K562 (cell line): ENCODE measurements around the gene TGFBR1. TPM values are rescaled to one million over a fixed set of nuclear protein-coding genes. Genes with fewer than 3 reads are reported as not detected.

ENCODE experiments used
- ATAC-seq: fragments of 200-7000 bp; cut with Tn5 transposase; 3 replicates; pipeline ENCODE4 v1.9.1; 2020; ENCODE audit warnings: moderate library complexity
- BruUV-seq: library from RNA; stranded (reverse); fragments of 400-500 nt; replicated peaks from 2 replicates; lab custom pipeline; 2021; lab: Mats Ljungman, UMichigan
- CTCF ChIA-PET: fragments of 300-600 bp; formaldehyde crosslinking; extraction: SDS; loops from one replicate; lab custom pipeline; 2021; ENCODE audit warnings: low intra/inter-chr PET ratio; lab: Yijun Ruan, JAX
- POLR2A ChIA-PET: fragments of 300-600, 350-650 bp; sonication (Branson Sonifier 250); formaldehyde crosslinking; extraction: SDS; loops from one replicate; lab custom pipeline; 2021; ENCODE audit warnings: antibody characterized with exemption, inconsistent platforms; lab: Yijun Ruan, JAX
- DNase-seq, 4 experiments: peaks; one replicate each; pipeline versions ENCODE4 v3.0.0 to v3.0.0-alpha.2; 2011 to 2018; ENCODE audit warnings: low spot score in 3 of 4, mixed read lengths in 3 of 4; ENCODE audit errors: extremely low read depth in 1 of 4
- FAIRE-seq: peaks from 2 replicates; lab custom pipeline; 2011; peaks lifted over from hg19 to GRCh38; lab: Jason Lieb, UNC
- H2AFZ ChIP-seq: 2 replicates; pipeline ENCODE4 v1.6.0; 2011; ENCODE audit warnings: low read depth, low read length, control low read depth, inconsistent platforms
- H3K27ac ChIP-seq: fragments of 200-600 bp; 3 replicates; pipeline ENCODE4 v1.8.0; 2011; ENCODE audit warnings: low read depth, mild to moderate bottlenecking, control low read depth, inconsistent platforms, low read length, moderate library complexity, mixed read lengths; ENCODE audit errors: extremely low read depth
- H3K27me3 ChIP-seq, 2 experiments: fragments of 300-600 bp in 1 of 2; 2 replicates in 1 of 2; 3 replicates in 1 of 2; pipeline versions ENCODE4 v1.6.0 to v1.8.0; 2011; ENCODE audit warnings: inconsistent platforms in 2 of 2, low read length in 2 of 2, mild to moderate bottlenecking in 1 of 2, mixed read lengths in 1 of 2, moderate library complexity in 1 of 2; ENCODE audit not compliant: control insufficient read depth in 2 of 2, insufficient read depth in 2 of 2
- H3K36me3 ChIP-seq: fragments of 300-600 bp; 3 replicates; pipeline ENCODE4 v1.8.0; 2011; ENCODE audit warnings: mild to moderate bottlenecking, low read length, inconsistent platforms; ENCODE audit not compliant: control insufficient read depth, insufficient read depth
- H3K4me1 ChIP-seq, 2 experiments: fragments of 200-600 bp in 1 of 2; replicated peaks in 1 of 2; 2 replicates in 1 of 2; 3 replicates in 1 of 2; pipeline versions ENCODE4 v1.5.1 to v1.8.0; 2011; ENCODE audit warnings: inconsistent platforms in 2 of 2, low read length in 2 of 2, mild to moderate bottlenecking in 1 of 2, mixed read lengths in 1 of 2, moderate library complexity in 1 of 2; ENCODE audit not compliant: control insufficient read depth in 2 of 2, insufficient read depth in 2 of 2
- H3K4me2 ChIP-seq: 2 replicates; pipeline ENCODE4 v1.6.1; 2011; ENCODE audit warnings: low read length, control low read depth, inconsistent platforms, mixed read lengths; ENCODE audit not compliant: insufficient read depth
- H3K4me3 ChIP-seq: fragments of 200-600 bp; sonication (generic), shearing (Covaris generic); 2 replicates; pipeline ENCODE4 v1.5.1; 2016; ENCODE audit warnings: control low read depth, inconsistent platforms
- H3K79me2 ChIP-seq: fragments of 200-600 bp; 3 replicates; pipeline ENCODE4 v1.8.0; 2011; ENCODE audit warnings: low read length, inconsistent platforms; ENCODE audit not compliant: control insufficient read depth, insufficient read depth
- H3K9ac ChIP-seq, 2 experiments: 2 replicates each; pipeline versions ENCODE4 v1.6.0 to v1.6.1; 2011; ENCODE audit warnings: low read depth in 2 of 2, low read length in 2 of 2, control low read depth in 1 of 2, inconsistent platforms in 1 of 2, mild to moderate bottlenecking in 1 of 2, mixed read lengths in 1 of 2; ENCODE audit not compliant: insufficient read depth in 1 of 2
- H3K9me1 ChIP-seq: one replicate; pipeline ENCODE4 v1.6.0; 2011; ENCODE audit warnings: inconsistent platforms, mild to moderate bottlenecking, low read length, moderate library complexity; ENCODE audit not compliant: control insufficient read depth, insufficient read depth
- H3K9me3 ChIP-seq: replicated peaks from 2 replicates; pipeline ENCODE4 v1.5.1; 2011; ENCODE audit warnings: low read depth, low read length, inconsistent platforms; ENCODE audit not compliant: control insufficient read depth, insufficient read depth
- H4K20me1 ChIP-seq: replicated peaks from 2 replicates; pipeline ENCODE4 v1.6.1; 2011; ENCODE audit warnings: low read length, inconsistent platforms, mixed read lengths; ENCODE audit not compliant: control insufficient read depth, insufficient read depth
- ATF3 ChIP-seq, 2 experiments: fragments of 450-650 bp in 1 of 2; sonication (generic) in 1 of 2; formaldehyde crosslinking in 1 of 2; IDR thresholded peaks in 1 of 2; conservative IDR thresholded peaks in 1 of 2; 2 replicates each; pipeline versions ENCODE4 v1.6.1 to v1.8.1; 2016 to 2023; ENCODE audit warnings: mild to moderate bottlenecking in 2 of 2, moderate library complexity in 2 of 2, inconsistent platforms in 1 of 2, missing genetic modification reagents in 1 of 2
- BRF2 ChIP-seq: IDR thresholded peaks from 3 replicates; pipeline ENCODE4 v1.6.1; 2011; ENCODE audit warnings: borderline replicate concordance, mild to moderate bottlenecking; ENCODE audit not compliant: insufficient read length, insufficient read depth
- ETV6 ChIP-seq, 3 experiments: fragments of 150-350 bp in 1 of 3; sonication (generic) in 1 of 3; formaldehyde crosslinking in 1 of 3; IDR thresholded peaks; 2 replicates each; pipeline versions ENCODE4 v1.6.1 to v1.8.0; 2014 to 2022; ENCODE audit warnings: borderline replicate concordance in 2 of 3, low read depth in 2 of 3, antibody characterized with exemption in 1 of 3, low read length in 1 of 3, mild to moderate bottlenecking in 1 of 3, missing genetic modification reagents in 1 of 3
- HCFC1 ChIP-seq: IDR thresholded peaks from 2 replicates; pipeline ENCODE4 v1.6.1; 2012; ENCODE audit warnings: low read depth, low read length, improper control_type of control experiment
- KDM4B ChIP-seq, 2 experiments: fragments of 450-650 bp in 1 of 2; sonication (generic) in 1 of 2; IDR thresholded peaks; 2 replicates each; pipeline ENCODE4 v1.6.1; 2016 to 2017; ENCODE audit warnings: borderline replicate concordance in 2 of 2, antibody characterized with exemption in 1 of 2, low read depth in 1 of 2, mild to moderate bottlenecking in 1 of 2
- MLX ChIP-seq, 2 experiments: fragments of 450-650 bp in 1 of 2; sonication (generic) in 1 of 2; formaldehyde crosslinking; conservative IDR thresholded peaks; 2 replicates each; pipeline versions ENCODE4 v1.4.0 to v1.8.1; 2020 to 2022; ENCODE audit warnings: mild to moderate bottlenecking in 1 of 2, missing genetic modification reagents in 1 of 2
- NKRF ChIP-seq: fragments of 450-650 bp; IDR thresholded peaks from 2 replicates; pipeline ENCODE4 v1.6.1; 2016; ENCODE audit warnings: borderline replicate concordance
- NR2F6 ChIP-seq: fragments of 450-650 bp; formaldehyde crosslinking; IDR thresholded peaks from 2 replicates; pipeline ENCODE4 v1.4.0; 2020; ENCODE audit warnings: mild to moderate bottlenecking
- RBFOX2 ChIP-seq: fragments of 200-400 bp; formaldehyde crosslinking; IDR thresholded peaks from 2 replicates; pipeline ENCODE4 v1.6.1; 2017; ENCODE audit warnings: low read depth, mild to moderate bottlenecking, low read length, moderate library complexity
- SMAD4 ChIP-seq: fragments of 250-450 bp; sonication (Bioruptor Pico); conservative IDR thresholded peaks from 2 replicates; pipeline ENCODE4 v1.8.0; 2021; ENCODE audit warnings: inconsistent platforms, mild to moderate bottlenecking, moderate library complexity
- TEAD2 ChIP-seq: fragments of 450-650 bp; IDR thresholded peaks from 2 replicates; pipeline ENCODE4 v1.6.1; 2016; ENCODE audit warnings: missing genetic modification characterization, control low read depth, missing compliant biosample characterization
- ZBTB5 ChIP-seq: fragments of 450-650 bp; IDR thresholded peaks from 2 replicates; pipeline ENCODE4 v1.6.1; 2017; ENCODE audit warnings: antibody characterized with exemption
- ZNF561 ChIP-seq: fragments of 450-650 bp; formaldehyde crosslinking; conservative IDR thresholded peaks from 2 replicates; pipeline ENCODE4 v1.4.0; 2020; ENCODE audit warnings: mild to moderate bottlenecking, moderate library complexity
- WGBS: fragments of 100-300 bp; shearing (Covaris generic); methylation state at CpG from one replicate; pipeline ENCODE4 v1.1.6; 2016; ENCODE audit warnings: low coverage, mixed read lengths; ENCODE audit not compliant: insufficient coverage; ENCODE audit errors: missing lambda C conversion rate; 5-methylcytosine and 5-hydroxymethylcytosine counted together
- in situ Hi-C: fragments of 300-500 bp; cut with MboI; formaldehyde crosslinking; loops from 4 replicates; pipeline ENCODE4 v1.15.0; 2018; ENCODE audit warnings: inconsistent platforms, mixed read lengths
- intact Hi-C: fragments of 100-400 bp; cut with micrococcal nuclease; formaldehyde crosslinking; loops from 2 replicates; pipeline ENCODE4 v1.14.2; 2022
- polyA plus RNA-seq, 8 experiments: library from polyadenylated mRNA; depleted of rRNA in 4 of 8; stranded (reverse) in 5 of 8; unstranded in 3 of 8; fragments of >200 nt; fragmentation: Nextera tagmentation in 2 of 8; fragmentation: Illumina TruSeq in 1 of 8; extraction: Ambion mirVana in 2 of 8; extraction: Trizol in 1 of 8; gene quantifications; 2 replicates each; pipeline versions ENCODE4 v1.2.1 to v1.2.3, GENCODE V29; 2011 to 2014; ENCODE audit warnings: inconsistent platforms in 1 of 8, missing spikeins in 1 of 8
- total RNA-seq, 7 experiments: library from RNA; depleted of rRNA in 6 of 7; stranded (reverse); fragments of >200 nt in 6 of 7; fragmentation: Illumina TruSeq in 2 of 7; extraction: Trizol in 2 of 7; gene quantifications; 2 replicates each; pipeline versions ENCODE4 v1.2.1 to v1.2.3, GENCODE V29; 2011 to 2021; ENCODE audit warnings: low replicate concordance in 1 of 7

The TGFBR1 gene
- total and polyA plus RNA-seq, 9 of the 15 experiments (the other 6 are each of a cell fraction or from before 2014, with no cell fraction given) = 15.5 to 62.4 (median 42.7) TPM

GRCh38 chr9:99185934-99186333 is 81.0 kb downstream of the TGFBR1 start:
- no TSS peak for BruUV-seq
- in situ Hi-C loops (loop anchor here (10.0 kb wide), 2 partner anchors 829 to 1029 kb away; no protein-coding TSS in a partner anchor), intact Hi-C loops (loop anchor here (2.0 to 10.0 kb wide), 7 partner anchors 79 to 799 kb away; no protein-coding TSS in a partner anchor)
- H3K27me3 ChIP-seq = peaks cover 27 to 47% of the 10 kb centered on the region in 2 experiments; a peak in 4 of 5 replicates
- H2AFZ ChIP-seq = no peak overlapping the region
- H3K9ac ChIP-seq = no peak overlapping the region
- H3K4me1 ChIP-seq = peaks cover 2 to 5% of the 10 kb centered on the region in 2 experiments; a peak in 3 of 5 replicates
- CTCF ChIA-PET = no interaction called here
- ATAC-seq (no peak), FAIRE-seq (no peak), DNase-seq (no peak)
- TF ChIP-seq TEAD2 (tag) (no peak), BRF2 (no peak), NR2F6 (CRISPR knock-in tag) (no peak), ZBTB5 (no peak), MLX (CRISPR knock-in tag; conservative IDR thresholded peaks at IDR 0.05) (no peak), ZNF561 (CRISPR knock-in tag) (no peak), SMAD4 (CRISPR knock-in tag) (no peak), ETV6 (IDR thresholded peaks at IDR 0.05; ENCODE audit: borderline replicate concordance in 1 of 2, low read depth in 2 of 2, low read length in 1 of 2) (no peak), ETV6 (CRISPR knock-in tag; IDR thresholded peaks at IDR 0.05; ENCODE audit: borderline replicate concordance) (no peak), RBFOX2 (no peak), HCFC1 (no peak), KDM4B (IDR thresholded peaks at IDR 0.05; ENCODE audit: borderline replicate concordance in 2 of 2, low read depth in 1 of 2) (no peak), NKRF (no peak), ATF3 (IDR thresholded peaks at IDR 0.05) (no peak), ATF3 (CRISPR knock-in tag; conservative IDR thresholded peaks at IDR 0.05) (no peak)
- H3K4me2 ChIP-seq = no peak overlapping the region
- no peaks in the 10 kb centered on the region for H3K9me1 ChIP-seq
- no peak overlapping the region for H3K4me3 ChIP-seq
- WGBS = 0% methylated on average over 5 of the region's 5 CpGs
- H3K79me2 ChIP-seq = no peaks in the 10 kb centered on the region
- POLR2A ChIA-PET = interaction anchor here (0.6 to 0.9 kb wide), 2 partner anchors 9 to 14 kb away, joined by 3 read pairs; no protein-coding TSS in a partner anchor
- no peaks in the 10 kb centered on the region for H3K9me3 ChIP-seq
- H3K36me3 ChIP-seq = no peaks in the 10 kb centered on the region
- no peaks in the 10 kb centered on the region for H4K20me1 ChIP-seq
- no peak overlapping the region for H3K27ac ChIP-seq
